Endothelial cell of umbilical vein (primary cell): Measurements from ENCODE around the gene GNB1L. TPM values are rescaled to one million over a fixed set of nuclear protein-coding genes. Genes with fewer than 3 reads are reported as not detected.

ENCODE experiments used
- BruUV-seq: library from RNA; stranded (reverse); fragments of 400-500 nt; replicated peaks from 2 replicates; lab custom pipeline; 2021; lab: Mats Ljungman, UMichigan
- CTCF ChIA-PET: fragments of 300-600, 350-600 bp; sonication (Branson Sonifier 250); formaldehyde crosslinking; loops from one replicate; lab custom pipeline; 2021; ENCODE audit warnings: antibody characterized with exemption, inconsistent platforms; lab: Charles Lee
- POLR2A ChIA-PET: fragments of 300-600, 350-600 bp; sonication (Branson Sonifier 250); formaldehyde crosslinking; loops from one replicate; lab custom pipeline; 2021; ENCODE audit warnings: antibody characterized with exemption, inconsistent platforms; lab: Charles Lee
- DNase-seq: peaks from one replicate; pipeline ENCODE4 v3.0.0-alpha.2; 2011; ENCODE audit warnings: low read depth, low spot score
- FAIRE-seq: peaks from 2 replicates; lab custom pipeline; 2011; peaks lifted over from hg19 to GRCh38; lab: Jason Lieb, UNC
- H2AFZ ChIP-seq: 2 replicates; pipeline ENCODE4 v1.6.0; 2012; ENCODE audit warnings: low read depth, low read length, control low read depth, inconsistent platforms
- H3K27ac ChIP-seq: 2 replicates; pipeline ENCODE4 v1.5.1; 2011; ENCODE audit warnings: low read depth, mild to moderate bottlenecking, control low read depth, low read length, moderate library complexity; ENCODE audit not compliant: insufficient read depth
- H3K27me3 ChIP-seq, 2 experiments: 2 replicates each; pipeline versions ENCODE4 v1.6.0 to v1.6.1; 2011; ENCODE audit warnings: low read length in 2 of 2, mixed read lengths in 1 of 2; ENCODE audit not compliant: control insufficient read depth in 2 of 2, insufficient read depth in 2 of 2
- H3K36me3 ChIP-seq, 2 experiments: 2 replicates in 1 of 2; 3 replicates in 1 of 2; pipeline ENCODE4 v1.5.1; 2011; ENCODE audit warnings: low read length in 2 of 2, mild to moderate bottlenecking in 1 of 2, moderate library complexity in 1 of 2; ENCODE audit not compliant: control insufficient read depth in 2 of 2, insufficient read depth in 2 of 2; ENCODE audit errors: extremely low read depth in 1 of 2
- H3K4me1 ChIP-seq: 3 replicates; pipeline ENCODE4 v1.5.1; 2011; ENCODE audit warnings: mild to moderate bottlenecking, low read length; ENCODE audit not compliant: control insufficient read depth, insufficient read depth; ENCODE audit errors: extremely low read depth
- H3K4me2 ChIP-seq: 2 replicates; pipeline ENCODE4 v1.6.1; 2011; ENCODE audit warnings: low read length, control low read depth, mixed read lengths; ENCODE audit not compliant: insufficient read depth
- H3K4me3 ChIP-seq, 3 experiments: fragments of 200-600 bp in 1 of 3; sonication (generic), shearing (Covaris generic) in 1 of 3; replicated peaks in 1 of 3; 2 replicates each; pipeline ENCODE4 v1.5.1; 2011 to 2016; ENCODE audit warnings: control low read depth in 3 of 3, low read length in 3 of 3, mild to moderate bottlenecking in 2 of 3, inconsistent platforms in 1 of 3, low read depth in 1 of 3, moderate library complexity in 1 of 3; ENCODE audit not compliant: insufficient read depth in 1 of 3
- H3K79me2 ChIP-seq: 2 replicates; pipeline ENCODE4 v1.6.0; 2012; ENCODE audit warnings: low read length, inconsistent platforms; ENCODE audit not compliant: control insufficient read depth, insufficient read depth
- H3K9ac ChIP-seq: replicated peaks from 2 replicates; pipeline ENCODE3; 2011; ENCODE audit warnings: low read length, control low read depth; ENCODE audit not compliant: insufficient read depth; ENCODE audit errors: extremely low read depth
- H3K9me1 ChIP-seq: replicated peaks from 3 replicates; pipeline ENCODE4 v1.6.0; 2011; ENCODE audit warnings: mild to moderate bottlenecking, low read length; ENCODE audit not compliant: control insufficient read depth, insufficient read depth; ENCODE audit errors: extremely low read depth
- H3K9me3 ChIP-seq: replicated peaks from 2 replicates; pipeline ENCODE4 v1.5.1; 2012; ENCODE audit warnings: low read length, inconsistent platforms; ENCODE audit not compliant: control insufficient read depth, insufficient read depth
- H4K20me1 ChIP-seq: replicated peaks from 2 replicates; pipeline ENCODE3; 2011; ENCODE audit warnings: mild to moderate bottlenecking, low read length; ENCODE audit not compliant: control insufficient read depth, insufficient read depth; ENCODE audit errors: extremely low read depth
- EZH2 ChIP-seq: IDR thresholded peaks from 2 replicates; pipeline ENCODE4 v1.6.1; 2012; ENCODE audit warnings: borderline replicate concordance, low read depth, mild to moderate bottlenecking, moderate library complexity, low read length, inconsistent platforms; ENCODE audit not compliant: severe bottlenecking
- FOS ChIP-seq: IDR thresholded peaks from 2 replicates; pipeline ENCODE4 v1.6.1; 2011; ENCODE audit warnings: mild to moderate bottlenecking, low read length, moderate library complexity, borderline replicate concordance; ENCODE audit not compliant: insufficient read depth
- GATA2 ChIP-seq: IDR thresholded peaks from 2 replicates; pipeline ENCODE4 v1.7.0; 2011; ENCODE audit warnings: low read depth, mild to moderate bottlenecking, moderate library complexity, mixed read lengths, low read length; ENCODE audit not compliant: insufficient read length, insufficient read depth
- JUN ChIP-seq: IDR thresholded peaks from 2 replicates; pipeline ENCODE4 v1.6.1; 2011; ENCODE audit warnings: borderline replicate concordance, low read depth; ENCODE audit not compliant: insufficient read length, insufficient read depth
- MYC ChIP-seq: IDR thresholded peaks from one replicate; pipeline ENCODE4 v1.6.1; 2011; ENCODE audit warnings: mild to moderate bottlenecking, low read depth, low read length
- POLR2A ChIP-seq: IDR thresholded peaks from 2 replicates; pipeline ENCODE4 v1.6.1; 2012; ENCODE audit warnings: low read depth, mild to moderate bottlenecking, control low read depth, low read length
- POLR2AphosphoS5 ChIP-seq: IDR thresholded peaks from 2 replicates; pipeline ENCODE4 v1.6.1; 2012; ENCODE audit warnings: low read depth, mild to moderate bottlenecking, control low read depth, low read length, moderate library complexity; ENCODE audit not compliant: insufficient read depth
- dilution Hi-C: fragments of 300-500 bp; cut with MboI; formaldehyde crosslinking; loops from one replicate; pipeline ENCODE4 v1.15.0; 2019; ENCODE audit warnings: low sequenced_read_pairs; ENCODE audit not compliant: extremely low pct_ligation_motif_present
- intact Hi-C: fragments of 100-400 bp; cut with micrococcal nuclease; formaldehyde crosslinking; loops from one replicate; pipeline ENCODE4 v1.10.0; 2022
- polyA plus RNA-seq, 4 experiments: library from polyadenylated mRNA; depleted of rRNA in 3 of 4; stranded (reverse) in 3 of 4; unstranded in 1 of 4; fragments of >200 nt; gene quantifications; 2 replicates each; pipeline versions ENCODE4 v1.2.1 to v1.2.3, GENCODE V29; 2011 to 2012; ENCODE audit warnings: missing spikeins in 1 of 4
- total RNA-seq: library from RNA; stranded (reverse); gene quantifications from 2 replicates; pipeline ENCODE4 v1.2.3, GENCODE V29; 2021
- TF ChIP-seq, protein P1 (sequence below), 2 donors: IDR thresholded peaks; 1 replicate in 1 of 2; 2 replicates in 1 of 2; pipeline ENCODE4 v1.5.1; 2011; ENCODE audit warnings: low read length in 2 of 2, mild to moderate bottlenecking in 2 of 2, moderate library complexity in 2 of 2, control low read depth in 1 of 2, inconsistent platforms in 1 of 2, low read depth in 1 of 2; ENCODE audit not compliant: insufficient read depth in 1 of 2; ENCODE audit errors: extremely low read depth in 1 of 2
- TF ChIP-seq, protein P2 (sequence below): IDR thresholded peaks from 2 replicates; pipeline ENCODE4 v1.6.1; 2011; ENCODE audit not compliant: insufficient read depth, insufficient read length

The GNB1L gene
- total and polyA plus RNA-seq, 2 donors (not counting 3 experiments of a cell fraction or from before 2014, with no cell fraction given): 5.4 to 5.9 TPM

DNA sequence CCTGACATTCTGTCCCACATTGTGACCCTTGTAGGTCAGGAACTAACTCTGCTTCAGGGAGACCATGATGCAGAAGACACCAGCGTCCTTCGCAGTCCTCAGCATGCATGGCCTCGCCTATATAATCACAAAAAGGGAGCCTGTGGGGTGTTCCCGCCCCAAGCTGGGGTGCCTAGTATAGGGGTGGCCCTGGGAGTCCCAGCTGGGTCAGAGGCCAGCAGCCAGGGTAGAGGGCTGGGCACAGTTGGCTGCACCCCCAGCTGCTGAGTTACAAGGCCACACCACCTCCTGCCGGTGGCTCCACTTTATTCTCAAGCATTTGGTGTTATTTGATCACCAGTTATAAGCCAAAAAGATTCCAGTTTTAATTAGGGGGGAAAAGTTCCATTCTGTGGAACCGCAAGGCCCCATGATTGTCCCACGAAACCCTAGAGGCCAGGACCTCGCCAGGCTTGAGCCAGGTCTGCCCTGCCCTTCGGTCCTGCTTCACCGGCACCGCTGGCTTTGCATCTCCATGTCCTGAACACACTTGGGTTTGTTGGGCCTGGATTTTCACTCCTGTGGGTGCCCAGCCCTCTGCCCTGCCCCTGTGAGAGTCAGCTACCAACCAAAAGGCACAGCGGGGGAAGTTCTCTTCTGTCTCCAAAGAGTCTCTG lies 15.0 kb upstream of the GNB1L start:
- Histone ChIP-seq H3K9me1 (no peaks in the 10 kb centered on the region), H3K4me3 (no peak overlapping the region), H3K9ac (no peak overlapping the region), H2AFZ (no peak overlapping the region), H3K9me3 (no peaks in the 10 kb centered on the region), H3K4me1 (peaks cover 7% of the 10 kb centered on the region), H3K4me2 (no peak overlapping the region), H3K36me3 (no peaks in the 10 kb centered on the region), H4K20me1 (no peaks in the 10 kb centered on the region), H3K27me3 (no peaks in the 10 kb centered on the region), H3K27ac (no peak overlapping the region), H3K79me2 (no peaks in the 10 kb centered on the region)
- no peak for TF ChIP-seq POLR2A
- no peak for TF ChIP-seq MYC
- TF ChIP-seq JUN: no peak
- TF ChIP-seq EZH2: no peak
- TF ChIP-seq POLR2AphosphoS5: no peak
- TF ChIP-seq, protein P1, sequence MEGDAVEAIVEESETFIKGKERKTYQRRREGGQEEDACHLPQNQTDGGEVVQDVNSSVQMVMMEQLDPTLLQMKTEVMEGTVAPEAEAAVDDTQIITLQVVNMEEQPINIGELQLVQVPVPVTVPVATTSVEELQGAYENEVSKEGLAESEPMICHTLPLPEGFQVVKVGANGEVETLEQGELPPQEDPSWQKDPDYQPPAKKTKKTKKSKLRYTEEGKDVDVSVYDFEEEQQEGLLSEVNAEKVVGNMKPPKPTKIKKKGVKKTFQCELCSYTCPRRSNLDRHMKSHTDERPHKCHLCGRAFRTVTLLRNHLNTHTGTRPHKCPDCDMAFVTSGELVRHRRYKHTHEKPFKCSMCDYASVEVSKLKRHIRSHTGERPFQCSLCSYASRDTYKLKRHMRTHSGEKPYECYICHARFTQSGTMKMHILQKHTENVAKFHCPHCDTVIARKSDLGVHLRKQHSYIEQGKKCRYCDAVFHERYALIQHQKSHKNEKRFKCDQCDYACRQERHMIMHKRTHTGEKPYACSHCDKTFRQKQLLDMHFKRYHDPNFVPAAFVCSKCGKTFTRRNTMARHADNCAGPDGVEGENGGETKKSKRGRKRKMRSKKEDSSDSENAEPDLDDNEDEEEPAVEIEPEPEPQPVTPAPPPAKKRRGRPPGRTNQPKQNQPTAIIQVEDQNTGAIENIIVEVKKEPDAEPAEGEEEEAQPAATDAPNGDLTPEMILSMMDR (IDR thresholded peaks at IDR 0.05; ENCODE audit: extremely low read depth in 1 of 2, insufficient read depth in 1 of 2, low read depth in 1 of 2, low read length in 2 of 2): no peak
- TF ChIP-seq, protein P2, sequence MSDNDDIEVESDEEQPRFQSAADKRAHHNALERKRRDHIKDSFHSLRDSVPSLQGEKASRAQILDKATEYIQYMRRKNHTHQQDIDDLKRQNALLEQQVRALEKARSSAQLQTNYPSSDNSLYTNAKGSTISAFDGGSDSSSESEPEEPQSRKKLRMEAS: no peak
- no peak for TF ChIP-seq FOS
- no peak for TF ChIP-seq GATA2
- ChIA-PET CTCF (interaction anchor here (2.3 kb wide), 1 partner anchor 139 kb away, joined by 12 read pairs; no protein-coding TSS in a partner anchor), POLR2A (no interaction called here)
- DNase-seq (no peak), FAIRE-seq (no peak)
- intact Hi-C loops: no loop called here
- no TSS peak for BruUV-seq
- dilution Hi-C loops: no loop called here
